GM23338 (cell line): ENCODE results near the gene APRT.
A peak's percentile ranks its signal among the peaks of the same experiment; 100 is the strongest.

ENCODE experiments used
- CTCF ChIP-seq, 2 experiments: fragments of 200-600 bp in 1 of 2; sonication (generic) in 1 of 2; conservative IDR thresholded peaks; 2 replicates each; pipeline versions ENCODE4 v1.5.1 to v1.6.1; 2016 to 2017; ENCODE audit warnings: antibody characterized with exemption in 2 of 2, low read depth in 2 of 2, mild to moderate bottlenecking in 2 of 2, moderate library complexity in 1 of 2
- EZH2 ChIP-seq: fragments of 200-600 bp; sonication (generic); IDR thresholded peaks from one replicate; pipeline ENCODE4 v1.8.0; 2017; ENCODE audit warnings: antibody characterized with exemption, mild to moderate bottlenecking, low read depth; ENCODE audit not compliant: unreplicated experiment
- JUNB ChIP-seq: IDR thresholded peaks from one replicate; pipeline ENCODE4 v1.6.1; 2016; ENCODE audit warnings: antibody characterized with exemption; ENCODE audit not compliant: unreplicated experiment

GRCh38 chr16:88815901-88816589 is 4.3 kb upstream of the APRT start:
- TF ChIP-seq CTCF (conservative IDR thresholded peaks at IDR 0.05; ENCODE audit: low read depth in 2 of 2) (peak; percentile 64 to 88), JUNB (no peak), EZH2 (no peak)
